ENCODE measurements around the gene ACBD6.
"Not testable (repeated sequence)": the region's sequence is repeated elsewhere in the genome, so short reads cannot be mapped to it uniquely, and the experiment has no call there.

Gene ACBD6

GRCh38 chr1:180468311-180468710, 34.1 kb downstream of the ACBD6 start:
- Histone ChIP-seq H3K36me3 (ENCODE audit: control insufficient read depth in 5 of 5, insufficient read depth in 5 of 5, low read length in 5 of 5) (peaks cover 0 to 5% (median 0%) of the 10 kb centered on the region in 5 donors), H3K4me3 (ENCODE audit: low read depth in 1 of 5, low read length in 5 of 5) (no peak overlapping the region), H3K27ac (ENCODE audit: low read depth, low read length) (no peak overlapping the region), H3K27me3 (ENCODE audit: control insufficient read depth in 5 of 5, insufficient read depth in 4 of 5, low read length in 5 of 5) (no peaks in the 10 kb centered on the region), H3K9ac (ENCODE audit: low read length in 5 of 5) (no peak overlapping the region), H3K4me1 (ENCODE audit: control insufficient read depth in 5 of 5, insufficient read depth in 5 of 5, low read length in 5 of 5) (no peaks in the 10 kb centered on the region), H3K9me3 (ENCODE audit: control insufficient read depth in 5 of 5, low read length in 5 of 5) (peaks cover 0 to 8% (median 0%) of the 10 kb centered on the region in 5 donors)

- H3K27me3 ChIP-seq (ENCODE audit: control insufficient read depth in 5 of 5, insufficient read depth in 4 of 5, low read length in 5 of 5) = no peaks in the 10 kb centered on the region
- H3K9ac ChIP-seq (ENCODE audit: low read length in 5 of 5) = no peak overlapping the region
- peak overlapping the region in 1 of 5 donors; percentile 22 for H3K4me3 ChIP-seq (ENCODE audit: low read depth in 1 of 5, low read length in 5 of 5)
- peaks cover 0 to 22% (median 13%) of the 10 kb centered on the region in 5 donors for H3K9me3 ChIP-seq (ENCODE audit: control insufficient read depth in 5 of 5, low read length in 5 of 5)
- H3K36me3 ChIP-seq (ENCODE audit: control insufficient read depth in 5 of 5, insufficient read depth in 5 of 5, low read length in 5 of 5) = peaks cover 0 to 8% (median 3%) of the 10 kb centered on the region in 5 donors
- no peaks in the 10 kb centered on the region for H3K4me1 ChIP-seq (ENCODE audit: control insufficient read depth in 5 of 5, insufficient read depth in 5 of 5, low read length in 5 of 5)
- H3K27ac ChIP-seq (ENCODE audit: low read depth, low read length) = no peak overlapping the region
These were observed 40.3 kb downstream of the ACBD6 start for GRCh38 chr1:180462102-180462501.

GRCh38 chr1:180461682-180462081, 40.7 kb downstream of the ACBD6 start:
- not testable (repeated sequence) for H3K36me3 ChIP-seq (ENCODE audit: control insufficient read depth in 5 of 5, insufficient read depth in 5 of 5, low read length in 5 of 5); H3K4me3 ChIP-seq (ENCODE audit: low read depth in 1 of 5, low read length in 5 of 5); H3K27me3 ChIP-seq (ENCODE audit: control insufficient read depth in 5 of 5, insufficient read depth in 4 of 5, low read length in 5 of 5); H3K4me1 ChIP-seq (ENCODE audit: control insufficient read depth in 5 of 5, insufficient read depth in 5 of 5, low read length in 5 of 5); H3K27ac ChIP-seq (ENCODE audit: low read depth, low read length); H3K9ac ChIP-seq (ENCODE audit: low read length in 5 of 5)
- H3K9me3 ChIP-seq (ENCODE audit: control insufficient read depth in 5 of 5, low read length in 5 of 5) = peaks cover 0 to 22% (median 13%) of the 10 kb centered on the region in 5 donors

GRCh38 chr1:180458807-180459206, 43.6 kb downstream of the ACBD6 start:
- Histone ChIP-seq H3K9ac (ENCODE audit: low read length in 5 of 5) (no peak overlapping the region), H3K4me1 (ENCODE audit: control insufficient read depth in 5 of 5, insufficient read depth in 5 of 5, low read length in 5 of 5) (no peaks in the 10 kb centered on the region), H3K27me3 (ENCODE audit: control insufficient read depth in 5 of 5, insufficient read depth in 4 of 5, low read length in 5 of 5) (no peaks in the 10 kb centered on the region), H3K36me3 (ENCODE audit: control insufficient read depth in 5 of 5, insufficient read depth in 5 of 5, low read length in 5 of 5) (peaks cover 0 to 4% (median 3%) of the 10 kb centered on the region in 5 donors), H3K4me3 (ENCODE audit: low read depth in 1 of 5, low read length in 5 of 5) (no peak overlapping the region), H3K9me3 (ENCODE audit: control insufficient read depth in 5 of 5, low read length in 5 of 5) (peaks cover 0 to 18% (median 13%) of the 10 kb centered on the region in 5 donors), H3K27ac (ENCODE audit: low read depth, low read length) (no peak overlapping the region)

- no peak overlapping the region for H3K9ac ChIP-seq (ENCODE audit: low read length in 5 of 5)
- no peak overlapping the region for H3K4me3 ChIP-seq (ENCODE audit: low read depth in 1 of 5, low read length in 5 of 5)
- peaks cover 0 to 6% (median 4%) of the 10 kb centered on the region in 5 donors for H3K9me3 ChIP-seq (ENCODE audit: control insufficient read depth in 5 of 5, low read length in 5 of 5)
- H3K27ac ChIP-seq (ENCODE audit: low read depth, low read length) = no peak overlapping the region
- no peaks in the 10 kb centered on the region for H3K27me3 ChIP-seq (ENCODE audit: control insufficient read depth in 5 of 5, insufficient read depth in 4 of 5, low read length in 5 of 5)
- no peaks in the 10 kb centered on the region for H3K4me1 ChIP-seq (ENCODE audit: control insufficient read depth in 5 of 5, insufficient read depth in 5 of 5, low read length in 5 of 5)
- H3K36me3 ChIP-seq (ENCODE audit: control insufficient read depth in 5 of 5, insufficient read depth in 5 of 5, low read length in 5 of 5) = peaks cover 0 to 4% (median 0%) of the 10 kb centered on the region in 5 donors
These were observed 46.2 kb downstream of the ACBD6 start for GRCh38 chr1:180456191-180456590.

- no peak overlapping the region for H3K4me3 ChIP-seq (ENCODE audit: low read depth in 1 of 5, low read length in 5 of 5)
- no peaks in the 10 kb centered on the region for H3K27me3 ChIP-seq (ENCODE audit: control insufficient read depth in 5 of 5, insufficient read depth in 4 of 5, low read length in 5 of 5)
- H3K27ac ChIP-seq (ENCODE audit: low read depth, low read length) = no peak overlapping the region
- no peaks in the 10 kb centered on the region for H3K4me1 ChIP-seq (ENCODE audit: control insufficient read depth in 5 of 5, insufficient read depth in 5 of 5, low read length in 5 of 5)
- peaks cover 0 to 6% (median 4%) of the 10 kb centered on the region in 5 donors for H3K9me3 ChIP-seq (ENCODE audit: control insufficient read depth in 5 of 5, low read length in 5 of 5)
- no peak overlapping the region for H3K9ac ChIP-seq (ENCODE audit: low read length in 5 of 5)
- peaks cover 0 to 3% (median 0%) of the 10 kb centered on the region in 5 donors for H3K36me3 ChIP-seq (ENCODE audit: control insufficient read depth in 5 of 5, insufficient read depth in 5 of 5, low read length in 5 of 5)
These were observed 50.9 kb downstream of the ACBD6 start for GRCh38 chr1:180451504-180451903.

- Histone ChIP-seq H3K4me1 (ENCODE audit: control insufficient read depth in 5 of 5, insufficient read depth in 5 of 5, low read length in 5 of 5) (peaks cover 0 to 4% (median 0%) of the 10 kb centered on the region in 5 donors), H3K9me3 (ENCODE audit: control insufficient read depth in 5 of 5, low read length in 5 of 5) (no peaks in the 10 kb centered on the region), H3K36me3 (ENCODE audit: control insufficient read depth in 5 of 5, insufficient read depth in 5 of 5, low read length in 5 of 5) (no peaks in the 10 kb centered on the region), H3K9ac (ENCODE audit: low read length in 5 of 5) (no peak overlapping the region), H3K4me3 (ENCODE audit: low read depth in 1 of 5, low read length in 5 of 5) (no peak overlapping the region), H3K27ac (ENCODE audit: low read depth, low read length) (no peak overlapping the region), H3K27me3 (ENCODE audit: control insufficient read depth in 5 of 5, insufficient read depth in 4 of 5, low read length in 5 of 5) (no peaks in the 10 kb centered on the region)
These were observed 57.9 kb downstream of the ACBD6 start for GRCh38 chr1:180444522-180444921.

- Histone ChIP-seq H3K9ac (ENCODE audit: low read length in 5 of 5) (no peak overlapping the region), H3K27me3 (ENCODE audit: control insufficient read depth in 5 of 5, insufficient read depth in 4 of 5, low read length in 5 of 5) (no peaks in the 10 kb centered on the region), H3K27ac (ENCODE audit: low read depth, low read length) (no peak overlapping the region), H3K9me3 (ENCODE audit: control insufficient read depth in 5 of 5, low read length in 5 of 5) (no peaks in the 10 kb centered on the region), H3K4me3 (ENCODE audit: low read depth in 1 of 5, low read length in 5 of 5) (no peak overlapping the region), H3K36me3 (ENCODE audit: control insufficient read depth in 5 of 5, insufficient read depth in 5 of 5, low read length in 5 of 5) (no peaks in the 10 kb centered on the region), H3K4me1 (ENCODE audit: control insufficient read depth in 5 of 5, insufficient read depth in 5 of 5, low read length in 5 of 5) (peaks cover 0 to 4% (median 0%) of the 10 kb centered on the region in 5 donors)
These were observed 62.0 kb downstream of the ACBD6 start for GRCh38 chr1:180440335-180440734.

GRCh38 chr1:180435566-180435965, 66.8 kb downstream of the ACBD6 start:
- Histone ChIP-seq H3K27ac (ENCODE audit: low read depth, low read length) (no peak overlapping the region), H3K4me3 (ENCODE audit: low read depth in 1 of 5, low read length in 5 of 5) (no peak overlapping the region), H3K9me3 (ENCODE audit: control insufficient read depth in 5 of 5, low read length in 5 of 5) (no peaks in the 10 kb centered on the region), H3K4me1 (ENCODE audit: control insufficient read depth in 5 of 5, insufficient read depth in 5 of 5, low read length in 5 of 5) (peaks cover 0 to 3% (median 0%) of the 10 kb centered on the region in 5 donors), H3K27me3 (ENCODE audit: control insufficient read depth in 5 of 5, insufficient read depth in 4 of 5, low read length in 5 of 5) (no peaks in the 10 kb centered on the region), H3K9ac (ENCODE audit: low read length in 5 of 5) (no peak overlapping the region), H3K36me3 (ENCODE audit: control insufficient read depth in 5 of 5, insufficient read depth in 5 of 5, low read length in 5 of 5) (no peaks in the 10 kb centered on the region)

- Histone ChIP-seq H3K4me3 (ENCODE audit: low read depth in 1 of 5, low read length in 5 of 5) (no peak overlapping the region), H3K9me3 (ENCODE audit: control insufficient read depth in 5 of 5, low read length in 5 of 5) (no peaks in the 10 kb centered on the region), H3K9ac (ENCODE audit: low read length in 5 of 5) (no peak overlapping the region), H3K27ac (ENCODE audit: low read depth, low read length) (no peak overlapping the region), H3K27me3 (ENCODE audit: control insufficient read depth in 5 of 5, insufficient read depth in 4 of 5, low read length in 5 of 5) (no peaks in the 10 kb centered on the region), H3K4me1 (ENCODE audit: control insufficient read depth in 5 of 5, insufficient read depth in 5 of 5, low read length in 5 of 5) (peaks cover 0 to 3% (median 0%) of the 10 kb centered on the region in 5 donors), H3K36me3 (ENCODE audit: control insufficient read depth in 5 of 5, insufficient read depth in 5 of 5, low read length in 5 of 5) (peaks cover 0 to 3% (median 0%) of the 10 kb centered on the region in 5 donors)
These were observed 68.5 kb downstream of the ACBD6 start for GRCh38 chr1:180433873-180434272.

Data from subcutaneous abdominal adipose tissue (tissue), 5 donors.